Suppressor macrophage (primary cell): ENCODE measurements around the gene MEIS3.
"Not testable (repeated sequence)": the region's sequence is repeated elsewhere in the genome, so short reads cannot be mapped to it uniquely, and the experiment has no call there.

Source experiments
- DNase-seq, 4 experiments: peaks; one replicate each; pipeline ENCODE4 v3.0.0-alpha.2; 2020 to 2022

MEIS3 gene

DNA sequence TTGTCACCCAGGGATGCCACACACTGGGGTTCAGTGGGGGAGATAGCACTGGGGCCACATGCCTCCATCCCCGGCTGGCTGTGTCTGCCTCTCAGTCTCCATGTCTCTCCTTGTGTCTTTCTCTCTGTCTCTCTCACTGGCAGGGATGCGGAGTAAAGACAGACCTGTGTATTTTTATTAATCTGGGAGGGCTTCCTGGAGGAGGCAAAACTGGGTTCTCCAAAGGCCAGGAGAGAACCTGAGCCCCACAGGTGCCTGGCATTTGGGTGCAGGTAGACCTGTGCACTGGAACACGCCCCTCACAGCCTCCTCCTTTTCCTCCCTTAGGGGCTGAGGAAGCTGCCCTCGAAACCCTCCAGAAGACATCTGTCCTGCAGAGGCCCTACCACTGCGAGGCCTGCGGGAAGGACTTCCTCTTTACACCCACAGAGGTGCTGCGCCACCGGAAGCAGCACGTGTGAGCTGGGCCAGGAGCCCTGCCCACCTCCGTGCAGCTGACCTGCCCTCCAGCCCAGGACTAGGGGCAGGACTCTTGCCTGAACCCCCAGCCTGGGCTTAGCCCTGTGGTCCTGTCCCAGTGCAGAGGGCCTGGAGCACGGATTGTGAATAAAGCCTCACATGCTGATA, 37.6 kb downstream of the MEIS3 start:
- peak; percentile 64 to 81 (median 75) for DNase-seq

GRCh38 chr19:47381121-47381520, 38.2 kb downstream of the MEIS3 start:
- no peak for DNase-seq

GRCh38 chr19:47380559-47380958, 38.8 kb downstream of the MEIS3 start:
- no peak for DNase-seq

- DNase-seq: no peak
Observed at GRCh38 chr19:47379381-47379938, 39.9 kb downstream of the MEIS3 start.

- no peak for DNase-seq
Observed at GRCh38 chr19:47378246-47378645, 41.1 kb downstream of the MEIS3 start.

DNA sequence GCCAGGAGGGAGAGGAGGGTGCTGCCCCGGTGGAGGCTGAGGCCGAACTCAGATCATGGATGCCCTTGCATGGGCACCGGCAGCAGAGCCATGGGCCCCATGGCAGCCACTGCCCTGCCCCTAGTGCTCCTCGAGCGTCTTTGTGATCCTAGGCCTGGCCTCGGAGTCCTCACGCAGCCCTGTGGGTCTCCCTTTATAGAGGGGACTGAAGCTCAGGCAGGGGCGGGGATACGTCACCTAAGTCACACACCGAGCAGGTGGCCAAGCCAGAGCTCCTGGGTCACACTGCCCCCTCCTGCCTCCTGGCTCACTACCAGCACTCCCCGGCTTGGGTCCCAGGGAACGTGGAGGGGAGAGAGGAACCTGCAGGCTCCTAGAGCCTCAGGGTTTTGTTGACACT, 41.5 kb downstream of the MEIS3 start:
- no peak for DNase-seq

GRCh38 chr19:47377208-47377701, 42.1 kb downstream of the MEIS3 start:
- no peak for DNase-seq

DNA sequence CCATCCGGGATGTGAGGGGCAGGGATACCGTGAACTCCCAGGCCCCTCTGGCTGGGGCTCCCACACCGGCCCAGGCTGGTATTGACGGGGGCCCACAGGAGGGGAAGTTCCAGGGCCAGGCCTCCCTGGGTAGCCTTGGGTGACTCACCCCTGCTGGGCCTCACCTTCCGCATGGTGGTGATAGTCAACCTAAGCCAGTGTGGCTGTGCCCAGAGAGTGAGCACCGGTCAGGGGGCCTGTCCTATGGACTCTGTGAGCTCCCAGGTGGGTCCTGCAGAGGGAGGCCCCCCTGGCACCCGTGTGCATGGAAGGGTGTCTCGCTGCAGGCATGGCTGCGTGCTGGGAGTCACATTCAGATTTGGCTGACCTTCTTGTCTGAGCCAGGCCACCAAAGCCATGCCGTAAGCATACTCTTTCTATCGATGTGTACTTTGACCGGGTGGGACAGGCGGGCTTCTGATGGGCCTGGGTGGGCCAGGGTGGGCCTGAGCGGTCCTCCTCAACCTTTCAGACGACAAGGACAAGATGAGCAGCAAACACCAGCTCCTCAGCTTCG, 42.7 kb downstream of the MEIS3 start:
- peak in 3 of 4 experiments; percentile 26 to 54 (median 39) for DNase-seq

- no peak for DNase-seq
Observed at GRCh38 chr19:47375694-47376588, 43.4 kb downstream of the MEIS3 start.

DNA sequence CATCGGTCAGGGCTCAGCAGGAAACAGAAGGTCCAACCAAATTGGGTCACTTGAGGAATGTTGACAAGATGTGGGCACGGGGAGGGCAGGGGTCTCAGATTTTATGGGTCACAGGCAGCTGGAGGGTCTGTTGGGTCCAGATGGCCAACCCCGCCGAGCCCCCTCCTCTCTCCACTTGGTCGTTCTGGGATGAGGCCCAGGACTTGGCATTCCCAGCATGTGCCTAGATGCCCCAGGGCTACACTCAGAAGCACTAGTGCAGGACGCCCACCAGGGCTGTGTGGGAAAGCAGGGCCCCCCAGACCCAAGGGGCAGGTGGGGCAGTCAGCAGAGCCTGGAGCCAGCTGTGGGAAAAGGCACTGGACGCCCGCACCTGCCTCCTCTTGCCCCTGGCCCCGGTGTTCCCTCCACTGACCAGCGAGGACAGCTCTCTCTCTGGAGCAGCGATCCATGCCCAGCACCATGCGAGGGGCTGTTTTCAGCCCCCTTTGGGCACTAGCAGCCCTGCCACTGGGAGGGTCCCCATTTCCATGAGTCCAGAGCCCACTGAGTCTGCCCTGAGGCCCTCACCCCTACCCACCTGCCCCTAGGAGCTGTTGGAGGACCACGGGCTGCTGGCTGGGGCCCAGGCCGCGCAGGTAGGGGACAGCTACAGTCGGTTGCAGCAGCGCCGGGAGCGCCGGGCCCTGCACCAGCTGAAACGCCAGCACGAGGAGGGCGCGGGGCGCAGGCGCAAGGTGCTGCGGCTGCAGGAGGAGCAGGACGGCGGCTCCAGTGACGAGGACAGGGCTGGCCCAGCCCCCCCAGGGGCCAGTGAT, 44.2 kb downstream of the MEIS3 start:
- no peak for DNase-seq

- no peak for DNase-seq
Observed at GRCh38 chr19:47373246-47374240, 45.8 kb downstream of the MEIS3 start.

DNA sequence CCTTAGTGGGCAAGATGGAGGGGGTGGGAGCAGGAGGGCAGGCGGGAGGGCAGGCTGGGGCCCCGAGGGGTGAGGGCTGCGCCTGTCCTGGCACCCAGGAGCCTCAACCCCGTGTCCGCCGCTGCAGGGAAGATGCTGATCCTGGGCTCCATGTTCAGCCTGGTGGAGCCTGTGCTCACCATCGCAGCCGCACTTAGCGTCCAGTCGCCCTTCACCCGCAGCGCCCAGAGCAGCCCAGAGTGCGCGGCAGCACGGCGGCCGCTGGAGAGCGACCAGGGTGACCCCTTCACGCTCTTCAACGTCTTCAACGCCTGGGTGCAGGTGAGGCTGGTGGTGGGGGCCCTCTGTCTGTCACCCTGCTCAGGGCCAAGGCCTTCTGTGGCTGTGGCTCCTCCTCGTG, 46.7 kb downstream of the MEIS3 start:
- DNase-seq: no peak

- no peak for DNase-seq
Observed at GRCh38 chr19:47371261-47371660, 48.1 kb downstream of the MEIS3 start.

DNA sequence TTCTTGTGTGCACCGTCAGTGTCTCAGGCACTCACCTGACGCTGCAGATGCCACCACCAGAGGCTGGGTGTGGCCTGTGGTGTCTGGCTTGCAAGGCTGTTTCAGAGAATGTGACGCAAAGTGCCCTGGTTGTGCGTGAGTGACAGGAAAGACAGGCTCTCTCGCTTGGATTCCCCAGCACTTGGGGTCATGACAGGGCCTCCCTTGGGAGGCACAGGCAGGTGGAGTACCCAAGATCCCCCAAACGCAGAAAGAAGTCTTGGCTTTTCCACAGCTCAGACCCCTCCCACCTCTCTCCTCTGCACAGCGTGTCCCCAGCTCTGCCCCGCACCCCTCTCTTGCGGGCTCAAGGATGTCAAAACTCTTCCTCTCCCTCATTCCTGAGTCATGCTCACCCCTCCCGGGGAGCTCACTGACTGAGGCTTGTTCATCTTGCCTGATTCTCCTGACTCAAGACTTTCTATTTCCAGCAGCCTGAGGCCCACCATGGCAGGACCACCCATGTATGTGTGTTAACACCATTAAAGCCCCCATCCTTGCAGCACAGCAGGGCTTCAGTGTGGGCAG, 49.2 kb downstream of the MEIS3 start:
- peak; percentile 83 to 90 (median 86) for DNase-seq

- not testable (repeated sequence) for DNase-seq
Observed at GRCh38 chr19:47365455-47365854, 53.9 kb downstream of the MEIS3 start.

GRCh38 chr19:47363758-47364531, 55.4 kb downstream of the MEIS3 start:
- DNase-seq: peak; percentile 23 to 82 (median 66)

GRCh38 chr19:47362321-47362720, 57.0 kb downstream of the MEIS3 start:
- DNase-seq: no peak

DNA sequence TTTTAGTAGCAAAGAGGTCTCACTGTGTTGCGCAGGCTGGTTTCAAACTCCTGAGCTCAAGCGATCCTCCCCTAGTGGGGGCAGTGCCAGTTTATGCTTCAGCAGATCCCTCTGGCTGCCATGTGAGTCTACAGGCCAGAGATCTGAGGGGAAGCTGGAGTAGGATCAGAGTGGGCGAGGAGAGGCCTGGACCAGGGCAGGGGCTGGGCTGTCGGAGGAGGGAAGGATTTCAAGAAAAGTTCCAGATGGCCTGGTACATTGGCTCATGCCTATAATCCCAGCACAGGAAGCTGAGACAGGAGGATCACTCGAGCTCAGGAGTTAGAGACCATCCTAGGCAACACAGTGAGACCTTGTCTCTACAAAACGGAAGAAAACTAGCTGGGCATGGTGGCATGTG, 60.4 kb downstream of the MEIS3 start:
- DNase-seq: no peak

DNA sequence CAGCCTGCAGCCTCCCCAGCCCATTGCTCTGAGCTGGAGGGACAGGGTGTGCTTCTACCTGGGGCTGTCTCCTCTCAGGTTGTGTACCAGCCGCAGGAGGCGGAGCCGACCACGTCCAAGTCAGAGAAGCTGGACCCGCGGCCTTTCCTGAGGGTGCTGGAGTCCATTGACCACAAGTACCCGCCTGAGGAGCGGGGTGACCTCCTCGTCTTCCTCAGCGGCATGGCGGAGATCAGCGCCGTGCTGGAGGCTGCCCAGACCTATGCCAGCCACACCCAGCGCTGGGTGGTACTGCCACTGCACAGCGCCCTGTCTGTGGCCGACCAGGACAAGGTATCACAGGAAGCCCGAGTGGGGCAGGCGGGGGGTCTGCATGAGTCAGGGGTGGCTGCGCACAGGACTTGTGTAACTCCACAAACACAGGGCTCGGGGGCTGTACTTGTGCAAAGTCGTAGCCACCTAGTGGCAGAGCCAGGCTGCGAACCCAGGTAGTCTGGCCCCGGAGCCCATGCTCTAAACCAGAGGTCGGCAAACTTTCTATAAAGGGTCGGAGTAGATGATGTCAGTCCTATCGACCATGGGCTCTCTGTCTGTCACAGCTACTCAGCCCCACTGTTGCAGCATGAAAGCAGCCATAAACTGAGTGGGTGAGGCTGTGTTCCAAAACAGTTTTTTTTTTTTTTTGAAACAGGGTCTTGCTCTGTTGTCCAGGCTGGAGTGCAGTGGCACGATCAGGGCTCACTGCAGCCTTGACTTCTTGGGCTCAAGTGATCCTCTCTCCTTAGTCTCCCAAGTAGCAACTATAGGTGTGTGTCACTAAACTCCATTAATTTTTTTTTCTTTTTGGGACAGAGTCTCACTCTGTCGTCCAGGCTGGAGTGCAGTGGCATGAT, 61.3 kb downstream of the MEIS3 start:
- no peak for DNase-seq
